ENCODE measurements around the gene SV2A.
A peak's percentile ranks its signal among the peaks of the same experiment; 100 is the strongest.

- TF ChIP-seq CTCF (IDR thresholded peaks at IDR 0.05) = no peak
- TF ChIP-seq POLR2A (IDR thresholded peaks at IDR 0.05) = peak in 1 of 2 donors; percentile 9
- no peak for TF ChIP-seq EP300 (IDR thresholded peaks at IDR 0.05)
Measured at GRCh38 chr1:149883598-149884247, 33.9 kb downstream of the SV2A start.

Measured in gastroesophageal sphincter (tissue), 3 donors.